Activated naive CD8-positive, alpha-beta T cell treated with anti-CD3 and anti-CD28 coated beads, Interleukin-2, amount 50 U/mL, for 16 hours (primary cell): ENCODE measurements around the gene JHY.

ENCODE experiments used
- DNase-seq: peaks from one replicate; pipeline ENCODE4 v3.0.0-alpha.2; 2020; ENCODE audit warnings: low read depth, low spot score

JHY gene

DNA sequence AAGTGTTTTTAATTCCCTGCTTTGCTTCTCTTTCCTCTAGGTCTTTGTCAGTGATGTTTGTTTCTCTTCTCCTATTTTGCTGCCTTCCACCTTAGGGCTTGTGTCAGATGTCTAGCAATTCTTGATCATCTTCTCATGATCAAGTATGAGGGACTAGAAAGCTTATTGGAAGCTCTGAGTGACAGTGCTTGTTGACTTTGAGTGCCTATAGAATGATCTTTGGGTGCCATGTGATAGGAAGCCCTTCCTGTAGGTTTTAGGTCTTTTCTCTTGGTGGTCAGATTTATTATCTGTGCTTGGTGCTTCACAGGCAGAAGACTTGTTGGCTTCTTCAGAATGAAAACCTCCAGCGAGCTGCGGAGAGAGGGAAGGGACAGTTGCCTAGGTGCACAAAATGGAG lies 56.0 kb downstream of the JHY start:
- no peak for DNase-seq

DNA sequence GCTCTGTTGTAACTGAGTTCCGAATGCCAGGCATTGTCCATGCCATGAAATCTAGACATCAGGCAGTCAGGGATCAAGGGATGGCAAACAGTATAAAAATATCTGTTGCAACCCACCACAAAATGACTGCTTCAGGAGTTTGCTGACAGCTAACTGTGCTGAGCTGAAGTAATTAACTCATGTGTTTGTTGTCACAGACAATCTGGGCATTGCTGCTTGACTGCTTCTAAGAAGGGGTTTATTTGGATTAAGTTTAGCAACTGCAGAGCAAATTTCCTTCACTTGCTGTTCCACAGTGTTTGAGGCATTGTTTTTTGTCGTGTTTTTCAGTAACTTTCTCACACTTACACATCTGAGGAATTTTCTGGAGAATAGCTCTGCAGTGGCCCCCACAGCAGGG lies 68.7 kb downstream of the JHY start:
- no peak for DNase-seq

DNA sequence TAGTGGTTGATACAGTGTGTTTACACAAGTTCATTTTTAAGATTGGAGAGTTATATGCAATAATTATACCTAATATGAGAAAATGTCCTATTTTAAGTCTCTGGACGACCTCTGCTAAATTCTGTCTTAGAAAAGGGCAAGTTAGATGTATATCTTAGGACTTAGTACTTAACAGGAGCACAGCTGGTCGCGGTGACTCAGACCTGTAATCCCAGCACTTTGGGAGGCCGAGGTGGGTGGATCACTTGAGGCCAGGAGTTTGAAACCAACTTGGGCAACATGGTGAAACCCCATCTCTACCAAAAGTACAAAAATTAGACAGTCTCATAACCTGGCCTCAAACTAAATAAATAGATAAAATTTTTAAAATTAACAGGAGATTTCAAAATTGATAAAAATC lies 71.9 kb downstream of the JHY start:
- no peak for DNase-seq

DNA sequence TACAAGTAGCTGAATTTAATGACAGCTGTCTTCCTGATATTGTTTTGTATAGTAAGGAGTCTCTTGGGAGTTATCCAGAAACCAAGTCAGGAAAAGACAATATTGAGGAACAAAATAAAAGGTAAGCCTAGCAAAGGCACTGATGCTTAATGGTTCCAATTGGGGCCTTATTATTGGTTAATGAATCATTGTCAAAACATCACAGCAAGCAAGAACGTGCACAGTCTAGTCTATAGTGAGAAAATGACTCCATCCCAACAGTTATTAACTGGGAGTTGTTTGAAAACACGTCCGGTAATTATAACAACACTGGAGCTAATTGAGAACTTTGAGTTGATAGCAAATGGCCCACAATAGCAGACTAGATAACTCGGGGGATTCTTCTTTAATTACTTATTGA lies 81.4 kb downstream of the JHY start:
- DNase-seq = no peak

DNA sequence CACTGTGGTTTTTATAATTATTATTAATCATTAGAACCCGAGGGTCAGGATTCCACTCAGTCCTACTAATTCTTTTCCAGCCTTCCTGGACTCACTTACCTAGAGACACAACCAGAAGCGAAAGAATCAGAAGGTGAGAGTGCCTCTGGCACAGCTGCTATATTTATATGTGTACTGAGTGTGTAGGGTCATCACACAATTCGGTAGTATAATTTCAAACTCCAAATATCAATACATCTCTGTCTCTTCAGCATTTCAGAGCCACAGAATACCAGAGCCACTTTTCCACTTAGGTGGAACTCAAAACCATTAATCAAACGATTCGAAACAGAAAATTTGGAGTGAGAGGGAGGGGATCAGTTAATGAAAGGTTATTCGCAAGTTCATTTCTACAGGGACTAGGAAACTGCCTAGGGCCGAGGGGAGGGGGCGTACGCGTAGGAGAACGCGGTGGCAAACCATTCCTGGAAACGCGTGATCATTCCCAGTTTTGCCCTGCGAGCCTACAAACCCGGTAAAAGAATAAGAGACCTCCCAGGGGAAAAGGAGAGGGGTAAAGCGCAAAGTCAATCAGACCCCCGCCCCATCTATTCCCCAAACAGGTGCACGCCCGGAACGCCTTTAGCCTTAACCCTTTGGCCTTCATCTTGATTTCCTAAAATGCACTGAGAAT lies 93.6 kb downstream of the JHY start:
- no peak for DNase-seq

DNA sequence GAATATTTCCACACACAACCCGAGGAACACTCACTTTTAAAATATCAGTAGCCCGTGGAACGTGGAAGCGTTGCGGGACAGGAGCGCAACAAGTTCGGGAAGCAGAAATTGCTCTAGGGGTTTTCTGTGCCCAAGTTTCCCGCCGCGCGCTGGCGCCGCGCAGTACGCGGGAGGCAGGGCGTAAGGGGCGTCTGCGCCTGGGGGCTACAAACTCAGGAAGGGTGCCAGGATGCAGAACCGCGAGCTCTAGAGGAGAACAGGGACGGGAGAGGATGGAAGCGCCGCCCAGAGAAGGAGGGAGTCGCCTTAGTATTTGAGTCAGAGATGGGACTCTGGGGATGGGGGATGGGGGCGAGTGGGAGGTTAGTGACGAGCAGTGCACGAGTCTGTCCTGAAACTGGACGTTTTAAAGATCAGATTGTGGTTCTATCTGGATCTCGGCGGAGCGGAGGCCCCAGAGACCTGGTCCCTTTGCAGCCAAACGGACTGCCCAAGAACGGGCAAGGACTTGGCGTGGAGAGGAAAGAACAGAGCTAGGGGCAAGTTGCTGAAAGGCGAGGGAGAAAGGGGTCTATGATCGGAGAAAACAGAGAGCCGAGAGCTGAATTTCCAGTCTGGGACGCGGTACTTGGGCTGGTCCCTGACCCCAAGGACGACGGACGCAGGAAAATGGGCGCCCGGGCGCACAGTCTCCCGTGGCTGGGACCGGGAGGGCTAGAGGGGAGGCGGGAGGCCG lies 94.3 kb downstream of the JHY start:
- no peak for DNase-seq

DNA sequence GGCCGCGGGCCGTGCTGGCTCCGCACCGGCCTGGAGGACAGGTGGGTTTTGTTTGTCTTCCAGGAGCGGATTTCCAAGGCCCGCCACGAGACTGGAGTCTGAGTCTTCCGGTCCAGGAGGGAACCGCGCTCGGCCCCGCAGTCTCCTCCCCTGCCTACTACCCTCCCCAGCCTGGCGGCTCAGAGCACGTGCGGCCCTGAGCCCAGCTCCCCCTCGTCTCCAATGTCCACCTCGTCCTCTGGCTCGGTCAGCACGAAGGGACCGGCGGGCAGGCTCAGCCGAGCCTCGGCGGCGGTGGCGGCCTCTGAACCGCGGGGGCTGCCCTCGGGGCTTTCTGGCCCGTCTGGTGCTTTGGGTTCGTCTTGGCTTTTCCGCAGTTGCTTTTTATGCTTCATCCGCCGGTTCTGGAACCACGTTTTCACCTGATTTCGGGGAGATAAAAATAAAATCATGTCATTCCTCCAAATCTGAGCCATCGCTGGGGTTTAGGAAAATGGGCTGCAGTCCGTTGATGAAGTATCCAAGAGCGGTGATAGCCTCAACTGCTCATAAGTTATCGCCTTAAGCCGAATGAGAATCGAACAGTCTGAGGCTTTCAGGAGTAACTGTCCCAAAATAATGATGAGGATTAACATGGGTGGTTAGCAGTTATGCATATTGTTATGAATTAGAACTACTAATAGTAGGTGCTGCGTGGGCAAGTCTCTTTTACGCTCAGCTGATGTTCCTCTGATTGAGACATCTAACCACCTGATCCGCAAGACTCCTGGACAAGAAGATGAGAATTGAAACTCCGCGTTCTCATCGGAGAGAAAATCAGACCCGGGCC lies 95.1 kb downstream of the JHY start:
- no peak for DNase-seq

DNA sequence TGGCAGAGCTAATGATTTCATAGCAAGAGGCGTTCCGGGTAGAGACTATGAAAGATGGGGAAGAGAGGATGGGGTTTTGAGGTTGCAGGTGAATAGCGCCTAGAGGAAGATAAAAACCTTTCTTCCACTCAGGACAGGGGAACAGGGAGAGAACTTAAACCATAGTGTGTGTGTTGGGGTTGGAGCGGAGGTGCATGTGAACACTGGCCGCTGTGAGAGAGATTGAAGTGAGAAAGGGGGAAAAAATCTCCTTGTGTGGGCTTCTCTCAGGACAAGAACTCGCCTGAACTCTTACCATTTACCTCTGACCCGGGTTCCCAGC lies 95.7 kb downstream of the JHY start:
- no peak for DNase-seq

DNA sequence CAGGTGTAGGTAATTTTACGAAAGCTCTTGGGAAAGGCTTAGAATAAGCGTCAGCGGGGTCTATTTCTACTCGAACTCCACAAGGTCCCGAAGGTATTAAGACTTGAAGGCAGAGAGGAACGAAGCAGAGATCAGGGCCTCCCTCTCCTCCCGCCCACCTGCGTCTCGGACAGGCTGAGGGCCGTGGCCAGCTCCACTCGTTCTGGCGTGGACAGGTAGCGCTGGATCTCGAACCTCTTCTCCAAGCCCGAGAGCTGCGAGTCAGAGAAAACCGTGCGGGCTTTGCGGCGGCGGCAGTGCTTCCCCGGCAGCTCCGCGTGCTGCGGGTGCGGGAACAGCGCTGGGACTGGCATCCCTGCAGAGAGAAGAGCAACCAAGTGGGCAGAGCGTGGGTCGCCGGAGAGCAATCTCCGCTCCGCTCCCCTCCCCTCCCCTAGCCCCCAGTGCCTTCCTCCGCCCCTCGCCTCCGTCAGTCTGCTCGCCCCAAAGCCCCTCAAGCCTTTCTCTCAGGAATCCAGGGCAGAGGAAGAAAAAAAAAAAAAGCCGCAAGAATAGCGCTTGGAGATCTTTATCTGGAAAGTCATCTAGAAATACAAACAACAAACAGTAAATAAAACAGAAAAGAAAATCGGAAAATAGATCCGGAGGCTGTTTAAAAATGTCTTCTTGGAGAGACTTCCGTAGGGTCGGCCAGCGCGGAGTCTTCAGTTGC lies 96.7 kb downstream of the JHY start:
- DNase-seq = no peak

DNA sequence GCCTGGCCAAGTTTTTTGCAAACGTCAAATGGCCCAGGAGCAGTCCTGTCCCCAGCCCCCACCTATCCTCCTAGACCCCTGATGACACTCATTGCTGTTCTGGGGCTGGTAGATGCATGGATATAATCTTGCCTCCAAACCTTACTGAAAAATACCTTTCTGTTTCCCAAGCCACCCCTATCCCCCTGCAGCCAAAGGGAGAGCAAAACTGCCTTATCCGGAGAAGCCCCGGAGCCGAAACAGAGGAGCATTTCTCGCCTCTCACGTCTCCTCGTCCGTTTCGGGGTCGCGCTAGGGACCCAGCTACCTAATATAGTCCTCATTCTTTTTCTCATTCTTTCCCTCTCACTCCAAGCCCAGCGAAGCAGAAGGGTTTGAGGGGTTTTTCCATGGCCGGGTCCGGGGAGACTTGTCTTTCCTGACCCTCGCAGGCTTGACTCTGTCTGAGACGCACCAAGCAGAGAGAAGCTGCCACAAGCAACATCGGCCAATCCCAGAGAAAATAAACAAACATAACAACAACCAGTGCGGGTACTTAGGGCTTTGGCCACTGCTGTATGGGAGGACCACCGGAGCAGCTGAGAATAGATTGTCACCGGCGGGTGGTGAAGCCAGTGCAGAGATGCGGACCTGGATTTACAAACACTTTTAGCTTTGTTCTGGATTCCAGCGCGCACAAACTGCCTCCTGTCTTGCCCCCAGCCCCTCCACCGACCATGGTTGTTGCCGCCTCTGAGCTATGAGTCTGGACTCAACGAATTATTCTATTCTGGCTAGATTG lies 97.4 kb downstream of the JHY start:
- no peak for DNase-seq

DNA sequence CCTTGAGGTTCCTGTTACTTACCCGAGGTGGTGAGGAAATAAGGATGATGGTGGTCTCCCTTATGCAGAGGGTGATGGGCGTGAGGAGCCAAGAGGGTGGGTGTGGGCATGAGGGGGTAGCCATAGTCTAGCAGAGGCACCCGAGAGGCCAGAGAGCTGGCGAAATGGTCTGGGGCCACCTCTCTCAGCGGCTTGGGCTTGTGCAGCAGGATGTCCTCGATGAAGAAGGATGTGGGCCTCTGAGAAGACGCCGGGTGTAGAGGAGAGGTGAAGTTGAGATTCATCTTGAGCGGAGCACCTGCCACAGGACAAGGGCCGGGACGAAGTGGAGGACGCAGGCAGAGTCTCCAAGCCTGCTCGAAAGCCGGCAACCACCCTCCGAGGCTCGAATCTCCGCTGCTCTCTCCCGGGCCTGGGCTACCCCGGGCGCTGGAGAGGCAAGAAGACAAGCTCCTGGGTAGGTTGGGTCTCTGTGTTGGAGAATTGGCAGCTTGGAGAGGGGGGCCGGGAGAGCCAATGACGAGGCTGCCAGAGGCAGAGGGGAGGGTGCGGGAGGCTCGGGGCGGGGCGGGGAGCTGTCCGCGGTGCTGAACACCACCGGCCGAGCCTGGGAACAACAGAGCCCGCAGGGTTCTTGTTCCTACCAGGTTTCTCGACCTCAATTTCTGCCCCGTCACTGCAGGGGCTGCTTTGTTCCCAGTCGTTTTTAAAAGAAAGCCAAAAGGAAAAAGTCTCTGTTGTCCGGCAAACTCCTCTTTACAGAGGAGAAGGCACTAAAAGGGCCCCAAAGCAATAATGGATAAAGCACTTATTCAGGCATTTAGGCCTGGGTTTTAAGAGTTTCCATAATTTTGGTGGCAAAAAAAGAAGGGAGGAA lies 99.1 kb downstream of the JHY start, which contains the start of gene BSX:
Gene BSX, minus strand, starts transcription at position 447 of the 877 bp plus-strand sequence. Its CDS starts 163 bp downstream, at position 284.
- DNase-seq = peak; percentile 7

DNA sequence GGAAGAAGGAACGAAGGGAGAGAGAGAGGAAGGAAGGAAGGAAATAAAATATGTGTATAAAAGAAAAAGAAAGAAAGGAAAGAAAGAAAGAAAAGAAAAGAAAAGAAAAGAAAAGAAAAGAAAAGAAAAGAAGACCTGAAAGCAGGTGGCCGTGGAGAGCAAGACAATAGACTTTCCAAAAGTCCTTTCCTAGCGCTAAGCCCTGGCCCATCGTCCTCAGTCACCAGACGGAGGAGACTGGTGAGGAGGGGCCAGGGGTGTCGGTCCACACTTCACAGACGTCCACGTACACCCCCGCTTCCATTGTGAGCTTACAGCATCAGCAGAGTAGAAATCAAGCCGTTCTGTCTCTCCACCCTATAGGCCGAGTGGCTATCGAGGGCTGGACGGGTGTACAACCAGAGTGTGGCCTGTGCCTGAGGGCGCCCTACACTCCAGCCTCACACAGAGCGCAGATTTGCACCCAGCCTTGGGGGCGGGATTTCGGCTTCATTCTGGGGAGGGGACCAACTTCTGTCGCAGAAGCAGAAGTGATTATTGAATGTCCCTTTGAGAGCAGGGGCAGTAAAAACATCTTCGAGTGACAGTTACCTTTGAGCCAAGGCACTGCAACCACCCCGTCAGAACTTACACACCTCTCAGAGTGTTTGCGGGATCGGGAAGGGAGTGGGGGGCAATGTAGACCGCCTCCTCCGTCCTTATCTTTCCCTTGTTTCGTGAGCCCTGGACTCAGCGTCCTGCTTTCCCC lies 101.1 kb downstream of the JHY start:
- DNase-seq = no peak

DNA sequence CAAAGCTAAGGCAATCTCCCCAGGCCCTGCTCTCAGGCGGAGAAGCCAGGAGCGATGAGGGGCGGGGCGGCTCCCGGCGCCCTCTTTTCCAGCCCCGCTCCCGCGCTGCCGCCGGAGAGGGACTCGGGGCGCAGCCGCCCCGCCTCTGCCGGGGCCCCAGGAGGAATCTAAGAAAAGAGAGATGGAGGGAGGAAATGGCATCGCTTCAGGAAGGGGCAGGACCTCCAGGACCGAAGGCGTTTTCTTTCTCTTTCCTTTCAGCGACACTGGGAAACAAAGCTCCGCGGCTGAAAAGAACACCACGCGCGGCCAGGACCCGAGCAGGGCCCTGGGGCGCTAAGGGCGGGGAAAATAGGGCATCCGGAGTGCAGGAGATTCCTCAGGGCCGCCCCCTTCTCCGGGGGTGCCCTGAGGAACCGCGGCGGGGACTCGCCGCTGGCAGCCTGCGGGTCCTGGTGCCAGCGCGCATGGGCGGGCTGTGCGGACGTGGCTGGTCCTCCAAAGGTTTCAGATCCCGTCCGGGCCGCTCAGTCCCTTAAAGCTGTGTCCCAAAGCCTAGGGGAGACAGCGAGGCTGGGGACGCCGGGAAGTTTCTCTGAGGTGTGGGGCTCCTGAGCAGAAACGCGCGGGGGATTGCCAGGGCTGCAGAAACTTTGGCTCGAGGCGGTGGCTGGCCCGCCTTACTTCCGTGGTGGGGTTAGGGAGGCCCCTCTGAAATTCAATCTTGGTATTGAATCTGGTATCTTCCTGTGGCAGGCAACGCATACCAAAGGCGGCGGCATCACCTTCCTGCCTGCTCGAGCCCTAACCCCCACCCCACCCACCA lies 101.8 kb downstream of the JHY start:
- DNase-seq = no peak

DNA sequence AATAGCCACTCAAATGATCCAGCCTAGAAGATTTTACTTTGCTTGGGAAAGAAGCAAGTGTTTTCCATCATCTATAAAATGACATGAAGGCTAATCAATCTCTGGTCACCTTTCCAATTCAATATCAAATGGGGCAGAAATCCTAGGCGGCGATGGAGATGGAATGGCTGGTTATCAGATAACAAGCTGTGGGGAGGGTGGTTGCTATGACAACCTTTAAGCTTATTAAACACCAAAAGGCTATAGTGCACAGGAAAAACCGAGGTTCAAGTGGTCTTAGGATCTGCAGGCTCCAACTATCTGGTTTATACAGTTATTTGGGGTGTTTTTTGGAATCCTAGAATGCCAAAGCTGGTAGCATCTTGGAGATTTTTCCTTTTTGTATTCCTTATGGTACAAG lies 113.0 kb downstream of the JHY start:
- DNase-seq = no peak

DNA sequence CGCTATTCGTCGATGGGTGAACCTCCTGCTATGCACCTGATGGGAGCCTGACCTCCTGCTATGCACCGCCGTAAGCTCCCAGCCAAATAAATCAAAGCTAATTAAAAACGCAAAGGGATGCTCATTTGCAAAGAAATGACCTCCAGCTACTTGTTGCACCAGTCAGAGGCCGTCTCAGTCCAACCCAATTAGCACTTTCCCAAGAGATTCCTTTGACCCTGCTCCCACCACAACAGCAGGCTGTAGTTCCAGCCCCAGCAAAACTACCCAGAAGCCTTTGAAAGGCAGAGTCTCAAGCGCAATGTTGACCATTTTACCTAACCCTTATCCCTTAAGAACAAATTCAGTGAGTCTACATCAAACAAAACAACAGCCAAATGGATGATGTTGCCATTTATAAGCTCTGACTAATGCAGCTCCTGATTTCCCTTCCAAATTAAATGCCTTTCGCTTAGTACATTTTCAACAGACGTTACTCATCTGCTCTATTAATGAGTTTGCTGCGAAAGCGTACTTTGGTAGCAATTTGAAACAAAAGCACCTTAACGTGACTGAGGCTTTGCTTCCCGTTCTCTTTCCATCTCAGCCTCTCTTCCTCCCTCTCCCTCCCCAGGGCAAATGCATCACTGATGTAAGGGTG lies 116.3 kb downstream of the JHY start:
- no peak for DNase-seq

DNA sequence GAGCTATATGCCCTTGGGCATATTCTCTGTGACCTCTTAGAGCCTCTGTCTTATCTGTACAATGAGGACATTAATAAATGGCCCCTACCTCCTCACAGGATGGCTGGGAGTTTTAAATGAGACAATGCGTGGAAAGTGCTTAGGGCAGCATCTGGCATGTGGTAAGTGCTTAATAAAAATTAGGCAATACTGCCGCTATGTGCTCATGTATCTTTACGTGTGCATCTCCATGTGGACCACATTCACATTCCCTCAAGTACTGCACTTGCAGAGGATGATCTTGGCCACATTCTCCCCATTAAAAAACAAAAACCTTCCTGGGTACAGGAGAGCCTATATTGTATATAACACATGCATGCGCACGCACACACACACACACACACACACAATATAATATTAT lies 118.2 kb downstream of the JHY start:
- no peak for DNase-seq

DNA sequence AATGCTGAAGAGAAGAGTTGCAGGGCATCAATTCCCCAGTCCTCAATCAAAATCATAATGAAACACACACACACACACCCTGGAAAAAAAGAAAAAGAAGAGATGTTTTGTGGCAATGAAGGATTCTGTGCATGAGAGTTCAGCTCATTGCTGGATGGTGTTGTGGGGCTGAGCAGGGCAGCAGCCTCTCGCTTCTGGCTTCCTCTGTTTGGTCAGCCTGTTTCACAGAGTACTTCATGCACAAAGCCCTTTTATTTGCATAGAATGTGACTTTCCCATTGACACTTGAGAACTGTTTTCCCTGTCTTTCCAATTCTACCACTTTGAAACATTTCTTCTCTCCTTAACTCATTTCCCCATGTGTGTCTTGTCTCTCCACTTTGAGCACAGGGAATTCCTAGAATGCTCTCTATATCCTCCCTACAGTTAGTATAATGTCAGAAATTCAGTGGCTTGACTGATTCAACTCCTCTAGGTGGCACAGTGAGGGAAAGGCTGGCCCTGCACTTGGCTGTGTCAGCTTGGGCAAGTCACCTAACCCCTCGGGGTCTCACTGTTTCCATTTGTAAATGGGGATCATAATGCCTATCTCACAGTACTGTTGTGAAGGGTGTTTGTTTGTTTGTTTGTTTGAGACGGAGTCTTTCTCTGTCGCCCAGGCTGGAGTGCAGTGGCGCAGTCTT lies 124.4 kb downstream of the JHY start:
- no peak for DNase-seq
